ENCODE measurements around the gene SUPT6H.
"Not testable (repeated sequence)": the region's sequence is repeated elsewhere in the genome, so short reads cannot be mapped to it uniquely, and the experiment has no call there.

Gene SUPT6H

GRCh38 chr17:28655160-28655559 lies 6.8 kb upstream of the SUPT6H start:
- no peak for DNase-seq

- DNase-seq, result no peak
Measured at GRCh38 chr17:28657756-28658155, 4.2 kb upstream of the SUPT6H start.

GRCh38 chr17:28658342-28658741 lies 3.7 kb upstream of the SUPT6H start:
- not testable (repeated sequence) for DNase-seq

- not testable (repeated sequence) for DNase-seq
Measured at GRCh38 chr17:28658766-28659496, 3.1 kb upstream of the SUPT6H start.

- DNase-seq, result not testable (repeated sequence)
Measured at GRCh38 chr17:28659497-28659881, 2.5 kb upstream of the SUPT6H start.

GRCh38 chr17:28662527-28662829 lies 473 bp downstream of the SUPT6H start:
- no peak for DNase-seq

GRCh38 chr17:28663723-28664122 lies 1.7 kb downstream of the SUPT6H start:
- no peak for DNase-seq

GRCh38 chr17:28665994-28666393 lies 4.0 kb downstream of the SUPT6H start:
- no peak for DNase-seq

- peak; percentile 42 for DNase-seq
Measured at GRCh38 chr17:28667870-28668269, 5.9 kb downstream of the SUPT6H start.

- no peak for DNase-seq
Measured at GRCh38 chr17:28669918-28670317, 7.9 kb downstream of the SUPT6H start.

- no peak for DNase-seq
Measured at GRCh38 chr17:28675490-28675889, 13.5 kb downstream of the SUPT6H start.

GRCh38 chr17:28675980-28676379 lies 14.0 kb downstream of the SUPT6H start:
- DNase-seq, result peak; percentile 41

- no peak for DNase-seq
Measured at GRCh38 chr17:28682655-28683054, 20.6 kb downstream of the SUPT6H start.

- DNase-seq, result peak; percentile 96
Measured at GRCh38 chr17:28684963-28685362, 23.0 kb downstream of the SUPT6H start.

- no peak for DNase-seq
Measured at GRCh38 chr17:28685366-28685765, 23.4 kb downstream of the SUPT6H start.

GRCh38 chr17:28686296-28686695 lies 24.3 kb downstream of the SUPT6H start:
- peak; percentile 64 for DNase-seq

- no peak for DNase-seq
Measured at GRCh38 chr17:28688481-28688880, 26.5 kb downstream of the SUPT6H start.

GRCh38 chr17:28689011-28689410 lies 27.0 kb downstream of the SUPT6H start:
- DNase-seq, result no peak

- DNase-seq, result no peak
Measured at GRCh38 chr17:28693869-28694268, 31.9 kb downstream of the SUPT6H start.

GRCh38 chr17:28698253-28698941 lies 36.4 kb downstream of the SUPT6H start:
- no peak for DNase-seq

- no peak for DNase-seq
Measured at GRCh38 chr17:28700278-28700677, 38.3 kb downstream of the SUPT6H start.

- DNase-seq, result no peak
Measured at GRCh38 chr17:28700830-28701492, 39.0 kb downstream of the SUPT6H start.

- no peak for DNase-seq
Measured at GRCh38 chr17:28702026-28702751, 40.2 kb downstream of the SUPT6H start.

GRCh38 chr17:28702752-28703150 lies 40.7 kb downstream of the SUPT6H start:
- DNase-seq, result no peak
